DOHH2 (cell line): ENCODE results near the gene SNAPC5.
"Not testable (repeated sequence)": the region's sequence is repeated elsewhere in the genome, so short reads cannot be mapped to it uniquely, and the experiment has no call there.

Experiments
- H3F3A ChIP-seq: fragments of 200-600 bp; sonication (generic), shearing (Covaris generic); 2 replicates; pipeline ENCODE4 v1.6.0; 2016; ENCODE audit warnings: antibody characterized with exemption, mild to moderate bottlenecking; ENCODE audit not compliant: control insufficient read depth, insufficient read depth
- H3K27ac ChIP-seq: fragments of 200-600 bp; sonication (generic); 2 replicates; pipeline ENCODE4 v1.5.1; 2014; ENCODE audit warnings: low read depth, mild to moderate bottlenecking, low read length, moderate library complexity
- H3K27me3 ChIP-seq: fragments of 200-600 bp; sonication (generic); 2 replicates; pipeline ENCODE4 v1.6.1; 2014; ENCODE audit warnings: mild to moderate bottlenecking, low read length, mixed read lengths; ENCODE audit not compliant: control insufficient read depth
- H3K36me3 ChIP-seq: fragments of 200-600 bp; sonication (generic); 2 replicates; pipeline ENCODE4 v1.6.1; 2014; ENCODE audit warnings: mild to moderate bottlenecking, low read length, moderate library complexity, mixed read lengths; ENCODE audit not compliant: control insufficient read depth
- H3K4me1 ChIP-seq: fragments of 200-600 bp; sonication (generic); 2 replicates; pipeline ENCODE4 v1.6.1; 2014; ENCODE audit warnings: mild to moderate bottlenecking, low read length, mixed read lengths; ENCODE audit not compliant: control insufficient read depth
- H3K4me2 ChIP-seq: fragments of 200-600 bp; sonication (generic); 2 replicates; pipeline ENCODE4 v1.6.0; 2014; ENCODE audit warnings: mild to moderate bottlenecking, low read length, moderate library complexity
- H3K4me3 ChIP-seq: fragments of 200-600 bp; sonication (generic); 2 replicates; pipeline ENCODE4 v1.5.1; 2014; ENCODE audit warnings: mild to moderate bottlenecking, low read length, mixed read lengths
- H3K79me2 ChIP-seq: fragments of 200-600 bp; sonication (generic); 2 replicates; pipeline ENCODE4 v1.6.1; 2014; ENCODE audit warnings: mild to moderate bottlenecking, low read length, mixed read lengths; ENCODE audit not compliant: control insufficient read depth
- H3K9me2 ChIP-seq: fragments of 200-600 bp; sonication (generic); replicated peaks from 2 replicates; pipeline ENCODE4 v1.6.1; 2014; ENCODE audit warnings: mild to moderate bottlenecking, low read length, mixed read lengths; ENCODE audit not compliant: control insufficient read depth
- H3K9me3 ChIP-seq: fragments of 200-600 bp; sonication (generic); 2 replicates; pipeline ENCODE4 v1.6.1; 2014; ENCODE audit warnings: antibody characterized with exemption, low read length, mixed read lengths; ENCODE audit not compliant: control insufficient read depth, insufficient read depth
- H4K20me1 ChIP-seq: fragments of 200-600 bp; sonication (generic); 2 replicates; pipeline ENCODE4 v1.6.0; 2014; ENCODE audit warnings: low read depth, mild to moderate bottlenecking, antibody characterized with exemption, low read length, moderate library complexity; ENCODE audit not compliant: control insufficient read depth, insufficient read depth
- CTCF ChIP-seq: fragments of 200-600 bp; sonication (generic); IDR thresholded peaks from one replicate; pipeline ENCODE4 v1.5.1; 2014; ENCODE audit warnings: antibody characterized with exemption, mild to moderate bottlenecking, low read depth, low read length; ENCODE audit not compliant: poor library complexity, severe bottlenecking
- EZH2phosphoT487 ChIP-seq: fragments of 200-600 bp; sonication (generic); IDR thresholded peaks from 2 replicates; pipeline ENCODE4 v1.6.1; 2017; ENCODE audit warnings: borderline replicate concordance, mild to moderate bottlenecking, antibody characterized with exemption, low read length, moderate library complexity, mixed read lengths

Gene SNAPC5

GRCh38 chr15:66474963-66475362, 22.6 kb downstream of the SNAPC5 start:
- Histone ChIP-seq H3K27me3 (no peaks in the 10 kb centered on the region), H3K9me3 (no peaks in the 10 kb centered on the region), H3K36me3 (peaks cover 18% of the 10 kb centered on the region), H3K79me2 (peaks cover 3% of the 10 kb centered on the region; the same call in 1 of the 2 replicates), H3K4me3 (no peak overlapping the region), H3K27ac (no peak overlapping the region), H3K4me2 (no peak overlapping the region), H3F3A (no peaks in the 10 kb centered on the region), H3K4me1 (no peaks in the 10 kb centered on the region), H3K9me2 (no peaks in the 10 kb centered on the region), H4K20me1 (no peaks in the 10 kb centered on the region)
- TF ChIP-seq CTCF (no peak), EZH2phosphoT487 (no peak)

- Histone ChIP-seq H3F3A (no peaks in the 10 kb centered on the region), H3K4me2 (no peak overlapping the region), H3K9me2 (no peaks in the 10 kb centered on the region), H3K27ac (no peak overlapping the region), H3K27me3 (no peaks in the 10 kb centered on the region), H3K9me3 (no peaks in the 10 kb centered on the region), H3K79me2 (peaks cover 3% of the 10 kb centered on the region; the same call in 1 of the 2 replicates), H3K36me3 (peaks cover 15% of the 10 kb centered on the region), H3K4me3 (no peak overlapping the region), H3K4me1 (no peaks in the 10 kb centered on the region), H4K20me1 (no peaks in the 10 kb centered on the region)
- TF ChIP-seq CTCF (no peak), EZH2phosphoT487 (no peak)
Measured at GRCh38 chr15:66474135-66474534, 23.4 kb downstream of the SNAPC5 start.

- peaks cover 3% of the 10 kb centered on the region; the same call in 1 of the 2 replicates for H3K79me2 ChIP-seq
- TF ChIP-seq EZH2phosphoT487 (no peak), CTCF (no peak)
Measured at GRCh38 chr15:66472176-66472999, 25.2 kb downstream of the SNAPC5 start.

GRCh38 chr15:66470825-66471224, 26.7 kb downstream of the SNAPC5 start:
- H3F3A ChIP-seq, H4K20me1 ChIP-seq, H3K4me1 ChIP-seq, H3K27ac ChIP-seq, H3K27me3 ChIP-seq, H3K4me3 ChIP-seq, H3K79me2 ChIP-seq, H3K4me2 ChIP-seq, H3K9me3 ChIP-seq, H3K9me2 ChIP-seq: not testable (repeated sequence)
- H3K36me3 ChIP-seq = peaks cover 24% of the 10 kb centered on the region

More at GRCh38 chr15:66472176-66472999, 25.2 kb downstream of the SNAPC5 start:
- Histone ChIP-seq H3K4me2 (no peak overlapping the region), H3K9me2 (no peaks in the 10 kb centered on the region), H3K4me1 (no peaks in the 10 kb centered on the region), H4K20me1 (no peaks in the 10 kb centered on the region), H3K27ac (no peak overlapping the region), H3F3A (no peaks in the 10 kb centered on the region), H3K36me3 (peaks cover 17% of the 10 kb centered on the region), H3K9me3 (no peaks in the 10 kb centered on the region), H3K4me3 (no peak overlapping the region), H3K27me3 (no peaks in the 10 kb centered on the region)

GRCh38 chr15:66467162-66468040, 30.2 kb downstream of the SNAPC5 start:
- not testable (repeated sequence) for H3K27me3 ChIP-seq, H3F3A ChIP-seq, H4K20me1 ChIP-seq, H3K9me2 ChIP-seq, H3K79me2 ChIP-seq, H3K4me2 ChIP-seq, H3K4me1 ChIP-seq, H3K27ac ChIP-seq, H3K9me3 ChIP-seq, H3K4me3 ChIP-seq
- H3K36me3 ChIP-seq = peaks cover 27% of the 10 kb centered on the region
